ENCODE measurements around the gene FANCI. TPM values are rescaled to one million over a fixed set of nuclear protein-coding genes. Genes with fewer than 3 reads are reported as not detected.

The FANCI gene
- total RNA-seq, 6 donors from 2014 or later: 5.0 to 10.9 (median 6.6) TPM

DNA sequence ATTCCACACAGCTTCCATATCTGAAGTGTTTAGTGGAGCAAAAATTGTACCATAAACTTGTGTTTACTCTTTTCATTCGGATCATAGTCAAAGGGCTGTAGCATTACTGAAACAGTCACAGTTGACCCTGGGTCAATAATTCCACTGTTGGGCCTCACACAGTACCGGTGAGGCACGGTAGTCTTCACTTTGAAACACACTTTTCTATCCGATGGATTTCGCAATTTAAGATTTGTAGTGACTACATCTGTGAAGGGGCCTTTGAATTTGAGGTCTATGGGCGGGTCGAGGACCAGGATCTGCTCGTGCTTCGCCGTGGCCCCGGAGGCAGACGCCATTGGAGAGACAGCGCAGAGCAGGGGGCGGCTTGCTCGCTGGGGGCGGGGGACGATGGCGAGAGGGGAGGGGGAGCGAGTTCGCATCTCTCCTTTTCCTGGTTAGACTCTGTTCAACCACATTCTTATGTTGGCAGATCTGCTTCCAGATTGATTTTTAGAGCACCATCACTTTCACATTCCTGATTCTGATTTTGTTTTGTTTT, 42.2 kb upstream of the FANCI start:
- Histone ChIP-seq H3K36me3 (peaks cover 3 to 45% (median 13%) of the 10 kb centered on the region in 4 donors), H3K4me1 (peaks cover 0 to 14% (median 0%) of the 10 kb centered on the region in 4 donors), H3K27ac (no peak overlapping the region), H3K9me3 (no peaks in the 10 kb centered on the region), H3K4me3 (no peak overlapping the region), H3K27me3 (no peaks in the 10 kb centered on the region)
- DNase-seq (peak in 1 of 2 donors; percentile 69), ATAC-seq (ENCODE audit: low FRiP score in 2 of 2) (no peak)
- TF ChIP-seq POLR2A (IDR thresholded peaks at IDR 0.05) (no peak), POLR2AphosphoS5 (IDR thresholded peaks at IDR 0.05) (no peak), EP300 (IDR thresholded peaks at IDR 0.05) (no peak)
- TF ChIP-seq, protein P1, sequence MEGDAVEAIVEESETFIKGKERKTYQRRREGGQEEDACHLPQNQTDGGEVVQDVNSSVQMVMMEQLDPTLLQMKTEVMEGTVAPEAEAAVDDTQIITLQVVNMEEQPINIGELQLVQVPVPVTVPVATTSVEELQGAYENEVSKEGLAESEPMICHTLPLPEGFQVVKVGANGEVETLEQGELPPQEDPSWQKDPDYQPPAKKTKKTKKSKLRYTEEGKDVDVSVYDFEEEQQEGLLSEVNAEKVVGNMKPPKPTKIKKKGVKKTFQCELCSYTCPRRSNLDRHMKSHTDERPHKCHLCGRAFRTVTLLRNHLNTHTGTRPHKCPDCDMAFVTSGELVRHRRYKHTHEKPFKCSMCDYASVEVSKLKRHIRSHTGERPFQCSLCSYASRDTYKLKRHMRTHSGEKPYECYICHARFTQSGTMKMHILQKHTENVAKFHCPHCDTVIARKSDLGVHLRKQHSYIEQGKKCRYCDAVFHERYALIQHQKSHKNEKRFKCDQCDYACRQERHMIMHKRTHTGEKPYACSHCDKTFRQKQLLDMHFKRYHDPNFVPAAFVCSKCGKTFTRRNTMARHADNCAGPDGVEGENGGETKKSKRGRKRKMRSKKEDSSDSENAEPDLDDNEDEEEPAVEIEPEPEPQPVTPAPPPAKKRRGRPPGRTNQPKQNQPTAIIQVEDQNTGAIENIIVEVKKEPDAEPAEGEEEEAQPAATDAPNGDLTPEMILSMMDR (IDR thresholded peaks at IDR 0.05): no peak
- 88 to 93% methylated on average over 20 of the region's 20 CpGs for WGBS, 2 donors

DNA sequence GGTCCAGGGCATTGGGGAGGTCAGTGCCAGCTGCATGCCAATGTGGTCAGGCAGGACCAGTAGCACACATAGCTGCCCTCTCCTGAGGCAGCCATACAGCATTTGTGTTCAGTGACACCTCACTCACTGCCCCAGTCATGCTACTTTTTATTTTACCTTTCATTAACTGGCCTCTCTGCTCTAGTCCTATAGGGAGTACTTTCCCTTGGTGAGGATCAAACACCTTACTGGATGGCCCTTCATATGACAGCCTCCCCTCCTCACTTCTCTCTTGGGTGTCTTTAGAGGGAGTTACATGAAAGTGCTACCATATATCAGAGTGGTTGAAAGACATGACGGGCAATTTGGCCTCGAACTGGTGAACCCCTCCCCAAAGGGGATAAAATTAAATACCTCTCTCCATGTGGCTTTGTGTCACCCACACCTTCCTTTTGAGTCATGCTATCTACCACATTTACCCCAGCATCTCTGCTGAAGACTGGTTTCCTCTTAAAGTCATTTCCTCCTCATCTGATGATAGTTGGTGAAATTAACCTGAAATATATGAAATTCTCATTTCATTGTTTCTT, 40.0 kb upstream of the FANCI start:
- Histone ChIP-seq H3K9me3 (no peaks in the 10 kb centered on the region), H3K36me3 (peaks cover 3 to 27% (median 10%) of the 10 kb centered on the region in 4 donors), H3K4me1 (peaks cover 2 to 7% (median 5%) of the 10 kb centered on the region in 4 donors), H3K27ac (no peak overlapping the region), H3K27me3 (no peaks in the 10 kb centered on the region), H3K4me3 (no peak overlapping the region)
- WGBS, 2 donors: 46 to 50% methylated on average over 2 of the region's 2 CpGs
- TF ChIP-seq EP300 (IDR thresholded peaks at IDR 0.05) (no peak), POLR2AphosphoS5 (IDR thresholded peaks at IDR 0.05) (no peak), POLR2A (IDR thresholded peaks at IDR 0.05) (no peak)
- TF ChIP-seq, protein P1 (IDR thresholded peaks at IDR 0.05): no peak
- ATAC-seq (ENCODE audit: low FRiP score in 2 of 2) (no peak), DNase-seq (no peak)

DNA sequence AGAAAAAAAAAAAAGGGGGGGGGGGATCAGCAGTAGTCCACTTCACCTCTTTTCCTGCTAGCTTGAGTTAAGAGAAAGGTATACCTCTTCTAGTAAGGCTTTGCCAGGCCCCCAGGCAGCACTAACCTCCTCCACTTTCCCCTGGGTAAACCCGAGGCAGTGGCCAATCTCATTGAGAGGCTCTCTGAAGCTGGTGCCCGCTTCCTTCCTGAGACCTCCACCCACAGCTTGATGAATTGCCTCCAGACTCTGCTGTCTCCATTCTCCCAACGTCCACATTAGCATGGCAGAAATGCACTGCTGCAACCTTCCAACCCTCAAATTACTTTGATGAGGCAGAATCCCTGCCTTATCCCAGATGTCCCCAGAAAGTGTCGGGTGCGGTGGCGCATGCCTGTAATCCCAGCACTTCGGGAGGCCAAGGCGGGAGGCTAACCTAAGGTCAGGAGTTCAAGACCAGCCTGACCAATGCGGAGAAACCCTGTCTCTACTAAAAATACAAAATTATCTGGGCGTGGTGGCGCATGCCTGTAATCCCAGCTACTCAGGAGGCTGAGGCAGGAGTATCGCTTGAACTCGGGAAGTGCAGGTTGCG, 37.7 kb upstream of the FANCI start:
- Histone ChIP-seq H3K9me3 (no peaks in the 10 kb centered on the region), H3K36me3 (peaks cover 0 to 6% (median 3%) of the 10 kb centered on the region in 4 donors), H3K4me1 (peaks cover 2 to 7% (median 4%) of the 10 kb centered on the region in 4 donors), H3K27ac (no peak overlapping the region), H3K27me3 (no peaks in the 10 kb centered on the region), H3K4me3 (no peak overlapping the region)
- 63 to 71% methylated on average over 14 of the region's 14 CpGs for WGBS, 2 donors
- no peak for DNase-seq
- no peak for ATAC-seq (ENCODE audit: low FRiP score in 2 of 2)
- TF ChIP-seq, protein P1 (IDR thresholded peaks at IDR 0.05): no peak
- no peak for TF ChIP-seq POLR2AphosphoS5 (IDR thresholded peaks at IDR 0.05)
- TF ChIP-seq POLR2A (IDR thresholded peaks at IDR 0.05): no peak
- no peak for TF ChIP-seq EP300 (IDR thresholded peaks at IDR 0.05)

DNA sequence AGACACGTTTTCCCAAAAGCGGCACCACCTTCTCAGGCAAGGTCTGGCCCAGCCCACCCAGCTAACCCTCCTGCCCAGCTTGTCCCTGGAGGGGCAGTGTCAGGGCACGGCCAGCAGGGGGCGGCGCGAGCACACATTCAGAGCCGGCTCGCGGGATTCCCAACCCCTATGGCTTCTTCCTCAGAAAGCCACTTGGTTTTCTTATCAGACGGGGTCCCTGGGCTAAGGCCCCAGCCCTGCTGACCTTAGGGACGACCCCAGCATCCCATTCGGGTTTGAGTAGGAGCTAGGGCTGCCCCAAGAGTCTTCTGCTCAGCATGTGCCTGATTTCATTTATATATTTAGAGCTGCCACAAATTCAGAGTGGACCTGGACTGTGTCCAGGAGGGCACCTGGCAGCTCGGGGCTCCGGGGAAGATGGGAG, 36.9 kb upstream of the FANCI start:
- DNase-seq (peak; percentile 85 to 96), ATAC-seq (ENCODE audit: low FRiP score in 2 of 2) (peak; percentile 87 to 95)
- H3K4me3 ChIP-seq: peak overlapping the region in 1 of 4 donors; percentile 23
- H3K4me1 ChIP-seq: peaks cover 2 to 7% (median 4%) of the 10 kb centered on the region in 4 donors
- TF ChIP-seq POLR2A (IDR thresholded peaks at IDR 0.05): no peak
- TF ChIP-seq, protein P1 (IDR thresholded peaks at IDR 0.05): peak; percentile 89 to 99 (median 93)
- WGBS, 2 donors: 0 to 2% methylated on average over 9 to 14 of the region's 14 CpGs
- no peaks in the 10 kb centered on the region for H3K27me3 ChIP-seq
- H3K27ac ChIP-seq: no peak overlapping the region
- no peaks in the 10 kb centered on the region for H3K9me3 ChIP-seq
- H3K36me3 ChIP-seq: peaks cover 0 to under 1% (median 0%) of the 10 kb centered on the region in 4 donors
